Trophoblast cell (in vitro differentiated cells and primary cell): ENCODE measurements around the gene GOLPH3L.
A peak's percentile ranks its signal among the peaks of the same experiment; 100 is the strongest.
"Not testable (repeated sequence)": the region's sequence is repeated elsewhere in the genome, so short reads cannot be mapped to it uniquely, and the experiment has no call there.

Experiments used
- DNase-seq, 2 donors: peaks; one replicate each; pipeline ENCODE4 v3.0.0-alpha.2; 2016
- H2AFZ ChIP-seq: 2 replicates; pipeline ENCODE4 v1.6.1; 2013; ENCODE audit warnings: low read length, moderate library complexity, mild to moderate bottlenecking; ENCODE audit not compliant: insufficient read depth, poor library complexity
- H2AK5ac ChIP-seq: 2 replicates; pipeline ENCODE4 v1.6.1; 2013; ENCODE audit warnings: mild to moderate bottlenecking, low read length
- H2BK120ac ChIP-seq: 2 replicates; pipeline ENCODE4 v1.6.1; 2013; ENCODE audit warnings: low read length, mild to moderate bottlenecking, moderate library complexity; ENCODE audit not compliant: insufficient read depth, poor library complexity
- H2BK12ac ChIP-seq: 2 replicates; pipeline ENCODE4 v1.6.1; 2013; ENCODE audit warnings: mild to moderate bottlenecking, low read length, moderate library complexity
- H2BK5ac ChIP-seq: 2 replicates; pipeline ENCODE4 v1.6.1; 2013; ENCODE audit warnings: low read length, low read depth, moderate library complexity, mild to moderate bottlenecking; ENCODE audit not compliant: poor library complexity
- H3K14ac ChIP-seq: 2 replicates; pipeline ENCODE4 v1.6.1; 2013; ENCODE audit warnings: mild to moderate bottlenecking, low read length
- H3K18ac ChIP-seq: 2 replicates; pipeline ENCODE4 v1.6.1; 2013; ENCODE audit warnings: mild to moderate bottlenecking, low read length
- H3K23ac ChIP-seq: 2 replicates; pipeline ENCODE4 v1.6.1; 2013; ENCODE audit warnings: low read length
- H3K27ac ChIP-seq: 2 replicates; pipeline ENCODE4 v1.5.1; 2013; ENCODE audit warnings: low read depth, mild to moderate bottlenecking, inconsistent platforms, low read length, moderate library complexity
- H3K27me3 ChIP-seq: 2 replicates; pipeline ENCODE4 v1.6.1; 2013; ENCODE audit warnings: inconsistent platforms, mild to moderate bottlenecking, low read length, moderate library complexity; ENCODE audit not compliant: insufficient read depth
- H3K36me3 ChIP-seq, 2 experiments: 1 replicate in 1 of 2; 2 replicates in 1 of 2; pipeline ENCODE4 v1.6.1; 2013; ENCODE audit warnings: low read length in 2 of 2, mild to moderate bottlenecking in 2 of 2, moderate library complexity in 1 of 2; ENCODE audit not compliant: insufficient read depth in 2 of 2, control insufficient read depth in 1 of 2
- H3K4ac ChIP-seq: 2 replicates; pipeline ENCODE4 v1.6.1; 2013; ENCODE audit warnings: low read depth, mild to moderate bottlenecking, low read length, moderate library complexity
- H3K4me1 ChIP-seq, 2 experiments: 1 replicate in 1 of 2; 2 replicates in 1 of 2; pipeline ENCODE4 v1.6.1; 2013; ENCODE audit warnings: low read length in 2 of 2, mild to moderate bottlenecking in 2 of 2, moderate library complexity in 1 of 2; ENCODE audit not compliant: insufficient read depth in 2 of 2, control insufficient read depth in 1 of 2
- H3K4me2 ChIP-seq: 2 replicates; pipeline ENCODE4 v1.6.1; 2013; ENCODE audit warnings: inconsistent platforms, mild to moderate bottlenecking, low read length, moderate library complexity
- H3K4me3 ChIP-seq: 2 replicates; pipeline ENCODE4 v1.5.1; 2013; ENCODE audit warnings: mild to moderate bottlenecking, low read depth, low read length, inconsistent platforms
- H3K79me1 ChIP-seq: one replicate; pipeline ENCODE4 v1.6.1; 2013; ENCODE audit warnings: low read length
- H3K79me2 ChIP-seq: 2 replicates; pipeline ENCODE4 v1.6.1; 2013; ENCODE audit warnings: low read length, mild to moderate bottlenecking; ENCODE audit not compliant: control insufficient read depth, insufficient read depth, poor library complexity
- H3K9ac ChIP-seq: 2 replicates; pipeline ENCODE4 v1.6.1; 2013; ENCODE audit warnings: mild to moderate bottlenecking, low read length
- H3K9me3 ChIP-seq: 2 replicates; pipeline ENCODE4 v1.6.1; 2013; ENCODE audit warnings: low read depth, mild to moderate bottlenecking, control low read depth, inconsistent platforms, low read length; ENCODE audit not compliant: insufficient read depth
- H4K12ac ChIP-seq: 2 replicates; pipeline ENCODE4 v1.6.1; 2013; ENCODE audit warnings: low read depth, mild to moderate bottlenecking, low read length, moderate library complexity
- H4K8ac ChIP-seq: 2 replicates; pipeline ENCODE4 v1.6.1; 2013; ENCODE audit warnings: low read depth, mild to moderate bottlenecking, low read length, moderate library complexity
- H4K91ac ChIP-seq: one replicate; pipeline ENCODE4 v1.6.1; 2013; ENCODE audit warnings: low read depth, mild to moderate bottlenecking, low read length, moderate library complexity
- WGBS: extraction: QIAGEN DNeasy Blood & Tissue Kit; methylation state at CpG from one replicate; pipeline ENCODE4 v1.1.7; 2013; ENCODE audit warnings: missing lambda C conversion rate; ENCODE audit not compliant: insufficient read length, insufficient coverage; ENCODE audit errors: extremely low coverage; 5-methylcytosine and 5-hydroxymethylcytosine counted together

Gene GOLPH3L

GRCh38 chr1:150610576-150610975, 86.4 kb downstream of the GOLPH3L start:
- no peak overlapping the region for H3K18ac ChIP-seq
- H2BK120ac ChIP-seq, result no peak overlapping the region
- H4K8ac ChIP-seq, result no peak overlapping the region
- H3K27me3 ChIP-seq, result no peaks in the 10 kb centered on the region
- no peak overlapping the region for H3K4me2 ChIP-seq
- H3K4me3 ChIP-seq, result no peak overlapping the region
- H3K9ac ChIP-seq, result no peak overlapping the region
- H2AK5ac ChIP-seq, result peak overlapping the region; percentile 72
- no peak overlapping the region for H3K27ac ChIP-seq
- no peak overlapping the region for H3K4ac ChIP-seq
- no peak overlapping the region for H4K12ac ChIP-seq
- H3K36me3 ChIP-seq, result peaks cover 3 to 7% of the 10 kb centered on the region in 2 experiments
- no peak overlapping the region for H3K23ac ChIP-seq
- H2AFZ ChIP-seq, result no peak overlapping the region
- peaks cover 6 to 13% of the 10 kb centered on the region in 2 experiments for H3K4me1 ChIP-seq
- WGBS, result no CpG with 5 or more reads among the region's 4 CpGs
- no peaks in the 10 kb centered on the region for H3K79me2 ChIP-seq
- no peak for DNase-seq
- no peak overlapping the region for H2BK12ac ChIP-seq
- H3K9me3 ChIP-seq, result peaks cover 2% of the 10 kb centered on the region
- H3K79me1 ChIP-seq, result peaks cover 8% of the 10 kb centered on the region
- H3K14ac ChIP-seq, result no peak overlapping the region
- no peak overlapping the region for H2BK5ac ChIP-seq
- H4K91ac ChIP-seq, result peak overlapping the region; percentile 19

DNA sequence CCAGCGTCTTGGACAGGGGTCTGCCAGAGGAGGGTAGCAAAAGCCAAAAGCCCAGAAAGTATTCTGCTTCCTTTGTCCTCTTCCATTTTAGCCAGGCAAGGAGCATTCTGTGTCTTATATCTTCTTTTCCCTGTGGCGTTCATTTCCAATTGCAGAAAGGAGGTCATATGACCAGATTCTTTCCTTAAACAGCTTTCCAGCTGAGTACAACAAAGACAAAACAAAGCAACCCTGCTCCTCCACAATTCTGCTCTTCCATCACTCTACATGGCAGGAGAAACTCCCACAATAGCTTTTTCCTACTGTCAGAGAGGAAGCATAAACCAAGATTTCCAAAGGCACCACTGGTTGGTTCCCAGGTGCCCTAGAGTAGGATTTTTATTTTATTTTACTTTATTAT, 87.2 kb downstream of the GOLPH3L start:
- WGBS, result no CpG with 5 or more reads among the region's 2 CpGs
- H4K91ac ChIP-seq, result peak overlapping the region; percentile 52
- no peak overlapping the region for H2BK12ac ChIP-seq

GRCh38 chr1:150606463-150607142, 90.4 kb downstream of the GOLPH3L start:
- H4K91ac ChIP-seq, result no peak overlapping the region

More for the DNA sequence above, 87.2 kb downstream of the GOLPH3L start:
- no peak overlapping the region for H3K4me2 ChIP-seq
- H2BK120ac ChIP-seq, result no peak overlapping the region
- no peaks in the 10 kb centered on the region for H3K9me3 ChIP-seq
- H2BK5ac ChIP-seq, result no peak overlapping the region
- no peak overlapping the region for H3K9ac ChIP-seq
- no peak overlapping the region for H4K12ac ChIP-seq
- H3K4ac ChIP-seq, result no peak overlapping the region
- H3K4me1 ChIP-seq, result peaks cover 10 to 17% of the 10 kb centered on the region in 2 experiments
- H3K27me3 ChIP-seq, result no peaks in the 10 kb centered on the region
- H3K18ac ChIP-seq, result no peak overlapping the region
- peaks cover 0 to 3% of the 10 kb centered on the region in 2 experiments for H3K36me3 ChIP-seq
- H3K79me2 ChIP-seq, result no peaks in the 10 kb centered on the region
- H2AK5ac ChIP-seq, result no peak overlapping the region
- peak overlapping the region; percentile 58 for H4K8ac ChIP-seq
- H3K4me3 ChIP-seq, result no peak overlapping the region
- no peak for DNase-seq
- H3K14ac ChIP-seq, result peak overlapping the region; percentile 64
- H3K79me1 ChIP-seq, result peaks cover 10% of the 10 kb centered on the region
- no peak overlapping the region for H3K23ac ChIP-seq
- H2AFZ ChIP-seq, result no peak overlapping the region
- no peak overlapping the region for H3K27ac ChIP-seq

DNA sequence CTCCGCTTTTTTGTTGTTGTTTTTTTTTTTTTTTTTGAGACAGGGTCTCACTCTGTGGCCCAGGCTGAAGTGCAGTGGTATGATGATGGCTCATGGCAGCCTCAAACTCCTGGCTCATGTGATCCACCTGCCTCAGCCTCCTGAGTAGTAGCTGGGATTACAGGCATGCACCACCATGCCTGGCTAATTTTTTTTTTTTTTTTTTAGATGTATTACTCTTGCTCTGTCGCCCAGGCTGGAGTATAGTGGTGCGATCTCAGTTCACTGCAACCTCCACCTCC, 91.6 kb downstream of the GOLPH3L start:
- not testable (repeated sequence) for DNase-seq, H3K27me3 ChIP-seq, H3K4ac ChIP-seq, H3K4me1 ChIP-seq, H4K12ac ChIP-seq, H2BK120ac ChIP-seq, H4K8ac ChIP-seq, H3K4me2 ChIP-seq, H3K14ac ChIP-seq, H3K79me2 ChIP-seq, H3K23ac ChIP-seq, H3K4me3 ChIP-seq, H2BK5ac ChIP-seq, H3K18ac ChIP-seq, H3K36me3 ChIP-seq, H3K9me3 ChIP-seq, H2AFZ ChIP-seq, H3K9ac ChIP-seq
- Histone ChIP-seq H2AK5ac (peak overlapping the region; percentile 98), H3K79me1 (peaks cover 11% of the 10 kb centered on the region), H3K27ac (peak overlapping the region; percentile 94), H2BK12ac (peak overlapping the region; percentile 77), H4K91ac (peak overlapping the region; percentile 96)
- no CpG with 5 or more reads among the region's 3 CpGs for WGBS

More at GRCh38 chr1:150606463-150607142, 90.4 kb downstream of the GOLPH3L start:
- H3K4me3 ChIP-seq, result no peak overlapping the region
- no peak overlapping the region for H3K4me2 ChIP-seq
- no peak overlapping the region for H2BK120ac ChIP-seq
- no CpG with 5 or more reads among the region's 7 CpGs for WGBS
- no peaks in the 10 kb centered on the region for H3K9me3 ChIP-seq
- H3K36me3 ChIP-seq, result no peaks in the 10 kb centered on the region
- peaks cover 4 to 12% of the 10 kb centered on the region in 2 experiments for H3K4me1 ChIP-seq
- H3K9ac ChIP-seq, result no peak overlapping the region
- no peak overlapping the region for H3K4ac ChIP-seq
- H2BK12ac ChIP-seq, result peak overlapping the region; percentile 47
- H2AFZ ChIP-seq, result no peak overlapping the region
- H3K23ac ChIP-seq, result no peak overlapping the region
- no peak overlapping the region for H4K8ac ChIP-seq
- no peaks in the 10 kb centered on the region for H3K79me2 ChIP-seq
- H4K12ac ChIP-seq, result no peak overlapping the region
- peaks cover 11% of the 10 kb centered on the region for H3K79me1 ChIP-seq
- no peaks in the 10 kb centered on the region for H3K27me3 ChIP-seq
- no peak overlapping the region for H3K14ac ChIP-seq
- no peak overlapping the region for H2AK5ac ChIP-seq
- H3K18ac ChIP-seq, result no peak overlapping the region
- H2BK5ac ChIP-seq, result no peak overlapping the region
- no peak overlapping the region for H3K27ac ChIP-seq
- peak in 1 of 2 donors; percentile 65 for DNase-seq
